NT2/D1 (cell line): ENCODE data around the gene PTPN13.

Source experiments
- SUZ12 ChIP-seq: IDR thresholded peaks from 2 replicates; pipeline ENCODE4 v1.6.1; 2011; ENCODE audit not compliant: insufficient read length, insufficient read depth; ENCODE audit errors: extremely low read depth
- YY1 ChIP-seq: IDR thresholded peaks from 2 replicates; pipeline ENCODE4 v1.6.1; 2011; ENCODE audit not compliant: insufficient read length, insufficient read depth

DNA sequence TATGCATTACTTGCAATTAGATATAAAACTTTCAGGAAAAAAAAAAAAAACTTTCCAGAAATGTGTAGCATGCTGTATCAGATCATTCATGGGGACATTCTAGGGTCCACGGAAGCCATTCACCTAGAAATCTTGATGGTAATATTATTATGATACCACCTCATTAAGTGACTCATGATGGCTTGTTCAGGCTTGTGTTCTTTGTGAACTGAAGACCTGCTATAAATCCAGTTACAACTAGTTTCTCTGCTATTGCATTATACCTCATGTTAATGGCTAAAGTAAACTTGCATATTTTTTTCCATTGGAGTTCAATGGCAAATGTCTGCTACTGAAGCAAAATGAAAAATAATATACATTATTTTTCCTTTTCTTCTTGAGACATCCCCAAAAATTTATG, 35.3 kb upstream of the PTPN13 start:
- TF ChIP-seq YY1, result no peak
- TF ChIP-seq SUZ12, result no peak
